ENCODE measurements around the gene BPHL.
"Not testable (repeated sequence)": the region's sequence is repeated elsewhere in the genome, so short reads cannot be mapped to it uniquely, and the experiment has no call there.

The BPHL gene

GRCh38 chr6:3118353-3119039 is at the start of gene BPHL:
Gene BPHL, plus strand, starts transcription at chr6:3118711. Its CDS starts 30 bp downstream, at chr6:3118741.
- peak; percentile 85 to 94 for DNase-seq

- no peak for DNase-seq
Measured at GRCh38 chr6:3071568-3071967, 46.9 kb upstream of the BPHL start.

GRCh38 chr6:3072798-3073197 is 45.7 kb upstream of the BPHL start:
- DNase-seq: no peak

- DNase-seq: no peak
Measured at GRCh38 chr6:3073382-3073781, 45.1 kb upstream of the BPHL start.

GRCh38 chr6:3075772-3076113 is 42.8 kb upstream of the BPHL start:
- no peak for DNase-seq

- DNase-seq: no peak
Measured at GRCh38 chr6:3076320-3076719, 42.2 kb upstream of the BPHL start.

GRCh38 chr6:3077430-3077829 is 41.1 kb upstream of the BPHL start:
- no peak for DNase-seq

GRCh38 chr6:3078952-3079351 is 39.6 kb upstream of the BPHL start:
- not testable (repeated sequence) for DNase-seq

GRCh38 chr6:3079682-3080081 is 38.8 kb upstream of the BPHL start:
- DNase-seq: no peak

- DNase-seq: no peak
Measured at GRCh38 chr6:3081960-3082359, 36.6 kb upstream of the BPHL start.

- DNase-seq: no peak
Measured at GRCh38 chr6:3085074-3085473, 33.4 kb upstream of the BPHL start.

- no peak for DNase-seq
Measured at GRCh38 chr6:3086282-3086946, 32.1 kb upstream of the BPHL start.

GRCh38 chr6:3088446-3088845 is 30.1 kb upstream of the BPHL start:
- DNase-seq: no peak

- no peak for DNase-seq
Measured at GRCh38 chr6:3088968-3089367, 29.5 kb upstream of the BPHL start.

- DNase-seq: no peak
Measured at GRCh38 chr6:3090013-3090412, 28.5 kb upstream of the BPHL start.

GRCh38 chr6:3094815-3095214 is 23.7 kb upstream of the BPHL start:
- no peak for DNase-seq

GRCh38 chr6:3102875-3103274 is 15.6 kb upstream of the BPHL start:
- no peak for DNase-seq

GRCh38 chr6:3108746-3109414 is 9.6 kb upstream of the BPHL start:
- no peak for DNase-seq

GRCh38 chr6:3109761-3110160 is 8.8 kb upstream of the BPHL start:
- no peak for DNase-seq

GRCh38 chr6:3114377-3114776 is 4.1 kb upstream of the BPHL start:
- no peak for DNase-seq

GRCh38 chr6:3117912-3118352 is 579 bp upstream of the BPHL start:
- DNase-seq: no peak

GRCh38 chr6:3119040-3119723 is 671 bp downstream of the BPHL start:
- DNase-seq: no peak

- no peak for DNase-seq
Measured at GRCh38 chr6:3120765-3121089, 2.2 kb downstream of the BPHL start.

GRCh38 chr6:3122823-3123182 is 4.3 kb downstream of the BPHL start:
- no peak for DNase-seq

Measured in NCI-H1930 (cell line).